ENCODE results near the gene PROCR. TPM values are rescaled to one million over a fixed set of nuclear protein-coding genes. Genes with fewer than 3 reads are reported as not detected.
"Not testable (repeated sequence)": the region's sequence is repeated elsewhere in the genome, so short reads cannot be mapped to it uniquely, and the experiment has no call there.

The PROCR gene
- total and polyA plus RNA-seq, 2 donors (not counting 1 experiment from before 2014, with no cell fraction given): 24.5 to 50.5 TPM

GRCh38 chr20:35196313-35196712, 24.4 kb downstream of the PROCR start:
- Histone ChIP-seq H3K4me2 (ENCODE audit: extremely low read depth, insufficient read depth, low read length) (no peak overlapping the region), H3K9me3 (ENCODE audit: control insufficient read depth, insufficient read depth, low read depth, low read length) (no peaks in the 10 kb centered on the region), H3K9ac (ENCODE audit: insufficient read depth, low read length) (no peak overlapping the region), H3K36me3 (ENCODE audit: control insufficient read depth, insufficient read depth, low read length) (no peaks in the 10 kb centered on the region), H3K27ac (ENCODE audit: insufficient read depth, low read length) (no peak overlapping the region), H4K20me1 (ENCODE audit: control insufficient read depth, extremely low read depth, insufficient read depth, low read length) (no peaks in the 10 kb centered on the region), H2AFZ (ENCODE audit: low read length) (no peak overlapping the region), H3K27me3 (ENCODE audit: control insufficient read depth, insufficient read depth, low read length) (no peaks in the 10 kb centered on the region), H3K79me2 (ENCODE audit: control insufficient read depth, insufficient read depth, low read length) (no peaks in the 10 kb centered on the region), H3K4me3 (replicated peaks in 1 of 4; ENCODE audit: control extremely low read depth in 1 of 4, insufficient read depth in 1 of 4, low read depth in 3 of 4, low read length in 4 of 4) (no peak overlapping the region), H3K4me1 (ENCODE audit: control insufficient read depth, extremely low read depth, insufficient read depth, low read length) (no peaks in the 10 kb centered on the region)
- TF ChIP-seq EZH2 (IDR thresholded peaks at IDR 0.05; ENCODE audit: low read length, missing control alignments) (no peak), CTCF (conservative IDR thresholded peaks at IDR 0.05 in 1 of 2, IDR thresholded peaks at IDR 0.05 in 1 of 2; ENCODE audit: low read depth in 1 of 2, low read length in 2 of 2) (no peak)
- peak in 1 of 2 donors; percentile 11 for DNase-seq (ENCODE audit: low read depth in 2 of 2)

DNA sequence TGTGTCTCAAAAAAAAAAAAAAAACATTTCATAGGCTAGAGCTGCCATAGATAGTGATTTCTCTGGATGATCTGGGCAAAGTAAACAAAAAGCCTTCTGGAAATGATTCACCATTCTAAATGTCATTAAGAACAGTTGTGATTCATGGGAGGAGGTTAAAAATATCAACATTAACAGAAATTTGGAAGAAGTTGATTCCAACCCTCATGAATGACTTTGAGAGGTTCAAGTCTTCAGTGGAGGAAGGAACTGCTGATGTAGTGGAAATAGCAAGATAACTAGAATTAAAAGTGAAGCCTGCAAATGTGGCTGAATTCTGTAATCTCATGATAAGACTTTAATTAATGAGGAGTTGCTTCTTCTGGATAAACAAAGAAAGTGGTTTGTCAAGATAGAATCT, 27.9 kb downstream of the PROCR start:
- no peaks in the 10 kb centered on the region for H3K4me1 ChIP-seq (ENCODE audit: control insufficient read depth, extremely low read depth, insufficient read depth, low read length)
- H3K4me2 ChIP-seq (ENCODE audit: extremely low read depth, insufficient read depth, low read length): no peak overlapping the region
- H4K20me1 ChIP-seq (ENCODE audit: control insufficient read depth, extremely low read depth, insufficient read depth, low read length): no peaks in the 10 kb centered on the region
- DNase-seq (ENCODE audit: low read depth in 2 of 2): peak; percentile 26 to 56
- no peak overlapping the region for H3K4me3 ChIP-seq (replicated peaks in 1 of 4; ENCODE audit: control extremely low read depth in 1 of 4, insufficient read depth in 1 of 4, low read depth in 3 of 4, low read length in 4 of 4)
- H3K36me3 ChIP-seq (ENCODE audit: control insufficient read depth, insufficient read depth, low read length): no peaks in the 10 kb centered on the region
- H3K27me3 ChIP-seq (ENCODE audit: control insufficient read depth, insufficient read depth, low read length): no peaks in the 10 kb centered on the region
- H3K9me3 ChIP-seq (ENCODE audit: control insufficient read depth, insufficient read depth, low read depth, low read length): no peaks in the 10 kb centered on the region
- TF ChIP-seq EZH2 (IDR thresholded peaks at IDR 0.05; ENCODE audit: low read length, missing control alignments) (no peak), CTCF (conservative IDR thresholded peaks at IDR 0.05 in 1 of 2, IDR thresholded peaks at IDR 0.05 in 1 of 2; ENCODE audit: low read depth in 1 of 2, low read length in 2 of 2) (no peak)
- H2AFZ ChIP-seq (ENCODE audit: low read length): no peak overlapping the region
- no peaks in the 10 kb centered on the region for H3K79me2 ChIP-seq (ENCODE audit: control insufficient read depth, insufficient read depth, low read length)
- H3K9ac ChIP-seq (ENCODE audit: insufficient read depth, low read length): no peak overlapping the region
- H3K27ac ChIP-seq (ENCODE audit: insufficient read depth, low read length): no peak overlapping the region

- Histone ChIP-seq H3K9me3 (ENCODE audit: control insufficient read depth, insufficient read depth, low read depth, low read length) (no peaks in the 10 kb centered on the region), H3K4me3 (replicated peaks in 1 of 4; ENCODE audit: control extremely low read depth in 1 of 4, insufficient read depth in 1 of 4, low read depth in 3 of 4, low read length in 4 of 4) (no peak overlapping the region), H3K36me3 (ENCODE audit: control insufficient read depth, insufficient read depth, low read length) (no peaks in the 10 kb centered on the region), H3K4me1 (ENCODE audit: control insufficient read depth, extremely low read depth, insufficient read depth, low read length) (no peaks in the 10 kb centered on the region), H3K79me2 (ENCODE audit: control insufficient read depth, insufficient read depth, low read length) (no peaks in the 10 kb centered on the region), H4K20me1 (ENCODE audit: control insufficient read depth, extremely low read depth, insufficient read depth, low read length) (no peaks in the 10 kb centered on the region), H3K27me3 (ENCODE audit: control insufficient read depth, insufficient read depth, low read length) (no peaks in the 10 kb centered on the region), H3K4me2 (ENCODE audit: extremely low read depth, insufficient read depth, low read length) (no peak overlapping the region), H3K9ac (ENCODE audit: insufficient read depth, low read length) (no peak overlapping the region), H2AFZ (ENCODE audit: low read length) (no peak overlapping the region), H3K27ac (ENCODE audit: insufficient read depth, low read length) (no peak overlapping the region)
- TF ChIP-seq CTCF (conservative IDR thresholded peaks at IDR 0.05 in 1 of 2, IDR thresholded peaks at IDR 0.05 in 1 of 2; ENCODE audit: low read depth in 1 of 2, low read length in 2 of 2): no peak
- TF ChIP-seq EZH2 (IDR thresholded peaks at IDR 0.05; ENCODE audit: low read length, missing control alignments): no peak
- DNase-seq (ENCODE audit: low read depth in 2 of 2): peak; percentile 81 to 83
Measured at GRCh38 chr20:35200267-35200666, 28.4 kb downstream of the PROCR start.

GRCh38 chr20:35201467-35201866, 29.6 kb downstream of the PROCR start:
- H3K4me1 ChIP-seq (ENCODE audit: control insufficient read depth, extremely low read depth, insufficient read depth, low read length); H3K9me3 ChIP-seq (ENCODE audit: control insufficient read depth, insufficient read depth, low read depth, low read length); H4K20me1 ChIP-seq (ENCODE audit: control insufficient read depth, extremely low read depth, insufficient read depth, low read length); H3K9ac ChIP-seq (ENCODE audit: insufficient read depth, low read length); H3K27ac ChIP-seq (ENCODE audit: insufficient read depth, low read length); H3K79me2 ChIP-seq (ENCODE audit: control insufficient read depth, insufficient read depth, low read length); H3K4me2 ChIP-seq (ENCODE audit: extremely low read depth, insufficient read depth, low read length); H2AFZ ChIP-seq (ENCODE audit: low read length); H3K4me3 ChIP-seq (replicated peaks in 1 of 4; ENCODE audit: control extremely low read depth in 1 of 4, insufficient read depth in 1 of 4, low read depth in 3 of 4, low read length in 4 of 4); DNase-seq (ENCODE audit: low read depth in 2 of 2); H3K36me3 ChIP-seq (ENCODE audit: control insufficient read depth, insufficient read depth, low read length); H3K27me3 ChIP-seq (ENCODE audit: control insufficient read depth, insufficient read depth, low read length): not testable (repeated sequence)
